Stimulated activated CD8-positive, alpha-beta memory T cell treated with anti-CD3 and anti-CD28 coated beads, Interleukin-12 subunit alpha, Interleukin-12 subunit beta, amount 100 ng/mL, for 4 hours (primary cell): Measurements from ENCODE around the gene TOP3A.
A peak's percentile ranks its signal among the peaks of the same experiment; 100 is the strongest.

Experiments used
- DNase-seq: peaks from one replicate; pipeline ENCODE4 v3.0.0-alpha.2; 2020; ENCODE audit warnings: low read depth

TOP3A gene

DNA sequence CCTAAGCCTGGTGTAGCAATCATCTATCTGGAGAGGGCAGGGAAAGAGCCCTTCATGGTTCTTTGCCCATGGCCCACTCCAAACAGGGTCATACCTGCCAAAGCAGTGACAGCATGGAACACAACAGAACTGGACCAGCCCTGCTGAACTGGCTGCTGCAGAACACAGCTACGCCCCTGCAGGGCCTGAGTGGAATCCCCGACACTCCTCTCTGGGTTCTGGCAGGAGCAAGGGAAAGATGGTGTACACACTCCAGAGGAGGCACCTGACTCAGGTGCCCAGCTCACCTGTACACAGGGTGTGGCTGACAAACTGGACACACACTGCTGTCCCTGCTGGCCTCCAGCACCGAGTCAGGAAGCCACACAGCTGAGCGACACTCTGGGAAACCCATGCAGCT, 34.5 kb downstream of the TOP3A start:
- DNase-seq, result no peak

- no peak for DNase-seq
Measured at GRCh38 chr17:18278867-18279266, 35.9 kb downstream of the TOP3A start.

- DNase-seq, result no peak
Measured at GRCh38 chr17:18277076-18277475, 37.7 kb downstream of the TOP3A start.

- no peak for DNase-seq
Measured at GRCh38 chr17:18270046-18270931, 44.5 kb downstream of the TOP3A start.

DNA sequence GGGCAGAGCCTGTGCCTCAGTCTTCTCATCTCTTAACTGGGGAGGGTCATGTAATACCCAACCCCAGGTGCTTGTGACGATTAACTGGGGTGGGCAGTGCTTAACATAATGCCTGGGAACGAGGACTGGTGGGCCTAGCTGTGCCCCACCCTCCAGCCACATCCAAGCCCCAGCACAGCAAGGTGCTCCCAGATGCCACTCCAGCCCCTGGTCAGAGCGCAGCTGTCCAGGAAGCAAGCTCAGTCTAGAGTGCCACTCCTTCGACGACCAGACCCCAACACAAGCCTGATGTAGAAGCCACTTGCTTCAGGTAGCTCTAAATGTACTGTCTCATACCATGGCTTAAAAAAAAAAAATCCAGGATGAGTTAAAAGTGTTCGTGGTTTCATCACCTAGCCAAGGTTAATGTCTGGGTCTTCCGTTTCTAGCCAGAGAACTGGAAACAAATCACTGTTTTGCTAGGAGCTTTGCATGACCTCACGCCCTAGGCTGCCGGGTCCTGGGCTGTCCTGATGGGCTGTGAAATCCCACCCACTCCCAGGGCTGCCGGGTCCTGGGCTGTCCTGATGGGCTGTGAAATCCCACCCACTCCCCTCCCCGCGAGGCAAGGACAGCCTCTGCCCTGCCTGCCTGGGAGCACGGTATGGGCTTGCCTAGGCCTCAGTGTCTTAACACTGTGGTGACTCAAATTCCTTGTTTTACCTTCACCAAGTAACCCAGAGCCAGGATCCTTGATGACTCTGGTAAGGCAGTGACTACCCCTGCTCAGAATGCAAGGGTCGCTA, 46.7 kb downstream of the TOP3A start:
- DNase-seq, result no peak

GRCh38 chr17:18267366-18267765, 47.4 kb downstream of the TOP3A start:
- DNase-seq, result no peak

- DNase-seq, result no peak
Measured at GRCh38 chr17:18263885-18264682, 50.7 kb downstream of the TOP3A start.

DNA sequence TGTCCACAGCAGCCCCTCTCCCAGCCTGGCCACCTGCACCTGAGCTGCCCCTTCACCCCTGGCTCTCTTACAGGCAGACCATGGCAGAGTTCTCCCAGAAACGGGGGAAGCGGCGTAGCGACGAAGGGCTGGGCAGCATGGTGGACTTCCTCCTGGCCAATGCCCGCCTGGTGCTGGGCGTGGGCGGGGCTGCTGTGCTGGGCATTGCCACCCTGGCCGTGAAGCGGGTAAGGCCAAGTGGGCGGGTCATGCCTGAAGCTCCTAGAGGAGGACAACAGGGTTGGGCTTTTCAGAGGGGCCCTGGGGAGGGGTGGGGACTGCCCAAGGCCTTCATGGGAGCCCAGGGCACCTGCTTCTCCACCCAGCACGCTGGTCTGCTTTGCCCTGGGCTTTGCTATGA, 52.2 kb downstream of the TOP3A start:
- no peak for DNase-seq

- DNase-seq, result no peak
Measured at GRCh38 chr17:18262111-18262510, 52.7 kb downstream of the TOP3A start.

DNA sequence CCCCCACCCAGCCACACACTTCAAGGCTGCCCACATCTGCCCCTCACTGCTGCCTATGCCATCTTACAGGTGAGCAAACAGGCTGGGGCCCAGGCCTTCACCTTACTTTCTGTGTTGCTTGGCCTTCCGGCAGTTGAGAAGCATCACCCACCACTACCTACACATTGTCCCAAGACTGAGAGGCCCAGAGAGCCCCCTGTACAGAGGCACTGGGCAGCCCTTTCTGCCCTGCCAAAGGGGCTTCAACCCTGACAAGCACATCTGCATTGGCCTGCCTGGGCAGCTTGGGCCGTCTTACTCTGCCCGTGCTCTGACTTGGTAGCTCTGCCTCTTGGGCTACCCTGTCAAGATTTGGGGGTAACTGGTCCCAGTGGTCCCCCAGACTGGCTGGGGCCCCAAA, 53.1 kb downstream of the TOP3A start:
- DNase-seq, result no peak

GRCh38 chr17:18261146-18261515, 53.7 kb downstream of the TOP3A start:
- peak; percentile 22 for DNase-seq

- peak; percentile 85 for DNase-seq
Measured at GRCh38 chr17:18260332-18261145, 54.3 kb downstream of the TOP3A start, which contains the start of gene MIEF2. MIEF2 (plus strand) TSS chr17:18260662; CDS start chr17:18262721, 2,059 bp downstream.

DNA sequence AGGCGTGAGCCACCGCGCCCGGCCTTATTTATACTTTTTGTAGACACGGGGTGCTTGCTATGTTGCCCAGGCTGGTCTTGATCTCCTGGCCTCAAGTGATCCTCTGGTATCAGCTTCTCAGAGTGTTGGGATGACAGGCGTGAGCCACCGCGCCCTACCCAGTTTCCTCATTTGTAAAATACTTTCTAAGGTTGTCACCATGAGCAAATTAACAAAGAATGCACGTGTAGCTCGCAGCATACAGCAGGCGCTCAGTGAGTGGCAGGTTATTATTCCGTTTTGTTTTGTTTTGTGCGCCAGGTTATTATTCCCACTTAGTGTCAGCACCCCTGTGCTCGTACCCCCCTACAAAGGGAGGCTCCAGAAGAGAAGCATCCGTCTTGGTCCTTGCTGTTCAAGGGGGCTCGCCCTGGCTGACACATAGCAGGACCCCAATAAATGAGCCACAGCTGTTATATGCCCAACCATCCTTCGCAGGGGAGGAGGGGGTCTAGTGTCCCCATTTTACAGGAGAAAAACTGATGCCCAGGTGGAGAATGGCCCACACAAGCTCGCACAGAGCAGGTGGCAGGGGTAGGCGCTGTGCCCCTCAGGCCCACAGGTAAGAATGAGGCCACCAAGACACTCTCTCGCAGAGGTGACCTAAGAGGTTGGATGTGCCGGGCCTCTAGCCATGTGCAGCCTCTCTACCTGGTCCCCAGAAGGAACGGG, 55.0 kb downstream of the TOP3A start:
- DNase-seq, result no peak

- DNase-seq, result peak; percentile 46
Measured at GRCh38 chr17:18258356-18259038, 56.3 kb downstream of the TOP3A start, which contains the start of gene FLII. FLII (minus strand) TSS chr17:18258738; CDS start chr17:18258690, 48 bp downstream.

DNA sequence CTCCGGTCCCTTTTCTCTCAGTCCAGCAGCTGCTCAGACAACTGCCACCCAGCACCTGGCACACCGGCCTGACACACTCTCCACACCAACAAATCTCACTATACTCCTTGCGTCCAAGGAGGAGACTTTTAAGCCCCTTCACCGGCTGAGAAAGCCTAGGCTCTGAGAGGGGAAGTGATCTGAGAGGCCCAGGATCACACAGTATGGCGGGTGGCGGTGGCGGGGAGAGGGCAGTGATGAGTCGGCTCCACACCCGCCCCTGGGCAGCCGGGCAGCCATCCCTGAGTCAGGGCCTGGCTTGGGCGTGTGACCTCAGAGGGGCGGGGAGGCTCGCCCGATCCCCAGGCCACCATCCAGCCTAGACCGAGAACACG, 56.8 kb downstream of the TOP3A start:
- peak; percentile 25 for DNase-seq

DNA sequence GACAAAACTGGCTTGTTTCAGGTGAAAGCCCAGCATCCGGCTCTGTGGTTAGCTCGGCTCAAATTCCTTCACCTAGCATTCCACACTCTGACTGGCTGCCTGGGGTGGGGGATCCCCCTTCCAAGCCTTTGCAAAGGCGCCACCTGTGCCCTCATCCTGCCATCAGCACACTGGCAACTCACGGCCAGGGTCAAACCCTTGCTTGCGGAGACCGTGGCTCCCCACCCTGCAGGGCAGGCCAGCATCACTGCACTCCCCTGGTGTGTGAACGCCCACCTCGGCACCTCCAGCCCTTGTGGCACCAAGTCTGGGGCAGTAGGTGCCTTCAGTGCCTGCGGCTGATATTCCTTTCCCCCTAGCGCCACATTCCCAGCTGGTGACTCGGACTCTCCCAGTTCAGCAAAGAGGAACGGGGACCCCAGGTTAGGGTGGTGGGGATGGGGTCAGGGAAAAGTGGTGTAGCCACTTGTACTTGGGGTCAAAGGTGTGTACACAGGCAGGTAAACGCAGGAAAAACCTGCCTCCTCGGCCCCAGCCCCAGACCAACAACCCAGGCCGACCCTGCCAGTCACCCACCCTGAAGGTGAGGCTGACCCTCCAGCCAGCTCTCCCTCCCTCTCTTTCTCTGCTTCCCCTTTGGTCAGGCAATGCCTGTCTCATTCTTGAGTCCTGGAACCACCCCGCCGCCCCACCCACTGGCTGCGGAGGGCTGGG, 57.4 kb downstream of the TOP3A start:
- DNase-seq, result no peak

GRCh38 chr17:18256776-18257175, 58.0 kb downstream of the TOP3A start:
- no peak for DNase-seq

GRCh38 chr17:18256351-18256750, 58.4 kb downstream of the TOP3A start:
- no peak for DNase-seq

DNA sequence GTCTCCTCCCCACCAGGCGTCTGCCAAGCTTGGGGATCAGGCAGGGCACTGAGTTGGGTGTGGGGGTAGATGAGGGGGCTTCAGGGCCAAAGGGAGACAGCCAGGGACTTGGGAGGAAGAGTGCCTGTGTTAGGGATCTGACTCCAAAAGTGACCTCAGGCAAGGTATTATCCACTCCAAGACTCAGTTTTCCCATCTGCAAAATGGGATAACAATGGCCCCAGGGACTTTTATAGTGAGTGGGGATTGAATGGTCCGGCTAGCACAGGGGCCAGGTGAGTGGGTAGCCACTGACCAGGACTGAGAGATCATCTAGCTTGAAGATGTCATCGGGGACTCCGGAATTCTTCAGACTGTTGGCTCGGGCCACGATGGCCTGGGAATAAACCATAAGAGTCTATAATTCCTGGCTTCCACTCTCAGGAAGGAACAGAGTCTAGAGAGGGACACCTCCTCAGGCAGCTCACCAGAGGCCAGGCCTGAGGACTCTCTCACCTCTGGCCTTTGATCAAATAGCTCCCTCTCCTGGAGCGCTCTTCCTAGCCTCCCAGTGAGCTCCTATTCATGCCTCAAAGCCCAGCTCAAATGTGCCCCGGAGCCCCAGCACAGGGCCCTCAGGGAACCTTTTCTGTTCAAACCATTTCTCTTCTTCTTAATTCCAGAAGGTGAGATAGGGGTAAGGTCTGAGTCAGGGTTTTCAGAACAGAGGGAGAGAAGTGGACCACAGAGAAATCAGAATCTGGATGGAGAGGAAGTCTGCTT, 59.7 kb downstream of the TOP3A start:
- DNase-seq, result no peak
